ENCODE measurements around the gene UBXN6. TPM values are rescaled to one million over a fixed set of nuclear protein-coding genes. Genes with fewer than 3 reads are reported as not detected.

UBXN6 gene
- total and polyA plus RNA-seq, 11 donors, result 75.1 to 137 (median 113) TPM

- Histone ChIP-seq H3K36me3 (peaks cover 0 to 50% (median 40%) of the 10 kb centered on the region in 9 donors), H3K27ac (peak overlapping the region in 11 of 12 donors; percentile 8 to 96 (median 63)), H3K27me3 (no peaks in the 10 kb centered on the region), H3K9me3 (no peaks in the 10 kb centered on the region), H3K4me3 (peak overlapping the region in 4 of 12 donors; percentile 3 to 28 (median 22)), H3K4me1 (peaks cover 0 to 33% (median 20%) of the 10 kb centered on the region in 12 donors)
- intact Hi-C loops (cut with DNase I), result loop anchor here in 2 of 10 donors (5.0 to 10.0 kb wide), 2 partner anchors 50 to 512 kb away; partner anchors contain the start of genes CHAF1A (in 1 of the 2), KDM4B (in 1 of the 2) and SH3GL1 (in 1 of the 2)
- 55 to 68% (median 64%) methylated on average over 22 to 29 of the region's 29 CpGs for WGBS, 4 donors
- DNase-seq (peak in 1 of 5 donors; percentile 46), ATAC-seq (peak in 2 of 4 donors; percentile 2)
- TF ChIP-seq POLR2A (IDR thresholded peaks at IDR 0.05), result no peak
- no peak for TF ChIP-seq CTCF (IDR thresholded peaks at IDR 0.05)
Observed at GRCh38 chr19:4454747-4455718, 2.6 kb downstream of the UBXN6 start.

- Histone ChIP-seq H3K27me3 (no peaks in the 10 kb centered on the region), H3K27ac (no peak overlapping the region), H3K9me3 (no peaks in the 10 kb centered on the region), H3K36me3 (peaks cover 0 to 65% (median 54%) of the 10 kb centered on the region in 9 donors), H3K4me3 (no peak overlapping the region), H3K4me1 (peaks cover 0 to 41% (median 23%) of the 10 kb centered on the region in 12 donors)
- ATAC-seq, result no peak
- intact Hi-C loops (cut with DNase I), result loop anchor here in 1 of 10 donors (10.0 kb wide), 1 partner anchor 49 kb away; the partner anchor contains the start of genes CHAF1A and SH3GL1
- DNase-seq, result peak in 1 of 5 donors; percentile 42
- 67 to 71% (median 71%) methylated on average over 24 to 34 of the region's 34 CpGs for WGBS, 4 donors
- no peak for TF ChIP-seq POLR2A (IDR thresholded peaks at IDR 0.05)
- no peak for TF ChIP-seq CTCF (IDR thresholded peaks at IDR 0.05)
Observed at GRCh38 chr19:4453232-4454179, 4.1 kb downstream of the UBXN6 start.

- intact Hi-C loops (cut with DNase I), result loop anchor here in 1 of 10 donors (10.0 kb wide), 1 partner anchor 48 kb away; the partner anchor contains the start of genes CHAF1A and SH3GL1
- no peaks in the 10 kb centered on the region for H3K9me3 ChIP-seq
- no peak overlapping the region for H3K4me3 ChIP-seq
- peaks cover 0 to 76% (median 65%) of the 10 kb centered on the region in 9 donors for H3K36me3 ChIP-seq
- no peak for DNase-seq
- no peaks in the 10 kb centered on the region for H3K27me3 ChIP-seq
- no peak overlapping the region for H3K27ac ChIP-seq
- 85 to 91% (median 88%) methylated on average over 18 to 24 of the region's 24 CpGs for WGBS, 4 donors
- TF ChIP-seq CTCF (IDR thresholded peaks at IDR 0.05) (no peak), POLR2A (IDR thresholded peaks at IDR 0.05) (no peak)
- ATAC-seq, result no peak
- H3K4me1 ChIP-seq, result peaks cover 0 to 43% (median 23%) of the 10 kb centered on the region in 12 donors
Observed at GRCh38 chr19:4452230-4452990, 5.2 kb downstream of the UBXN6 start.

Measured in heart left ventricle (tissue), 16 donors.